ACC112 (cell line): ENCODE data around the gene ENTPD1.

Experiments used
- H2AFZ ChIP-seq: fragments of 200-600 bp; sonication (generic); one replicate; pipeline ENCODE4 v1.6.0; 2017; ENCODE audit warnings: antibody characterized with exemption, low read length; ENCODE audit not compliant: unreplicated experiment
- H3K27ac ChIP-seq: fragments of 200-600 bp; sonication (generic); 2 replicates; pipeline ENCODE4 v1.5.1; 2014; ENCODE audit warnings: low read depth, mild to moderate bottlenecking, antibody characterized with exemption, low read length, moderate library complexity
- H3K27me3 ChIP-seq: fragments of 200-600 bp; sonication (generic); 2 replicates; pipeline ENCODE4 v1.6.1; 2014; ENCODE audit warnings: mild to moderate bottlenecking, antibody characterized with exemption, low read length, moderate library complexity, mixed read lengths; ENCODE audit not compliant: insufficient read depth
- H3K36me3 ChIP-seq: fragments of 200-600 bp; sonication (generic); 2 replicates; pipeline ENCODE4 v1.6.1; 2016; ENCODE audit warnings: mild to moderate bottlenecking, antibody characterized with exemption, low read length, moderate library complexity, mixed read lengths; ENCODE audit not compliant: insufficient read depth
- H3K4me1 ChIP-seq: fragments of 200-600 bp; sonication (generic); one replicate; pipeline ENCODE4 v1.6.1; 2016; ENCODE audit warnings: low read length, mixed read lengths; ENCODE audit not compliant: insufficient read depth, unreplicated experiment, control insufficient read depth
- H3K4me3 ChIP-seq: fragments of 200-600 bp; sonication (generic); 2 replicates; pipeline ENCODE4 v1.5.1; 2014; ENCODE audit warnings: mild to moderate bottlenecking, low read depth, low read length
- H3K79me2 ChIP-seq: fragments of 200-600 bp; sonication (generic); one replicate; pipeline ENCODE4 v1.6.0; 2016; ENCODE audit warnings: low read length; ENCODE audit not compliant: control insufficient read depth, unreplicated experiment, insufficient read depth

Gene ENTPD1

DNA sequence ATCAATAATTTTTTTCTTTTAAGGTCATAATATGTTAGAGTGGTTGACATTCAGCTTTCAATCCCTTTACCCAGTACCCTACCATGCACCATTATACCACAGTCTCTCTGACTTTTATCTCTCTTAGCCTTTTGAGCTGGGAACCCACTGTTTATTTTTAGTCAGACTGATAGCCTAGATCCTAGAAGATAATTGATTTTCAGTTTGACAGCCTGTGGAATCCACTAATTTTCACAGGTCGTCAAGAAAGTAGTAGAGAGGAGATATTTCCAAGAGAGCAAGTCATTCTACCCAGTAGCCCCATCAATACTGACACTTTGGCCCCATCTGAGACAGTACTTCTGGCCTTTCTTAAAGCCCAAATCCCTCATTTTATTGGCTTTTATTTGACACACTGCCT is 84.7 kb downstream of the ENTPD1 start:
- H3K36me3 ChIP-seq: no peaks in the 10 kb centered on the region
- peaks cover 5% of the 10 kb centered on the region for H3K4me1 ChIP-seq
- H3K79me2 ChIP-seq: no peaks in the 10 kb centered on the region
- H3K27me3 ChIP-seq: peaks cover 12% of the 10 kb centered on the region
- no peak overlapping the region for H3K4me3 ChIP-seq
- no peak overlapping the region for H3K27ac ChIP-seq
- H2AFZ ChIP-seq: no peak overlapping the region

DNA sequence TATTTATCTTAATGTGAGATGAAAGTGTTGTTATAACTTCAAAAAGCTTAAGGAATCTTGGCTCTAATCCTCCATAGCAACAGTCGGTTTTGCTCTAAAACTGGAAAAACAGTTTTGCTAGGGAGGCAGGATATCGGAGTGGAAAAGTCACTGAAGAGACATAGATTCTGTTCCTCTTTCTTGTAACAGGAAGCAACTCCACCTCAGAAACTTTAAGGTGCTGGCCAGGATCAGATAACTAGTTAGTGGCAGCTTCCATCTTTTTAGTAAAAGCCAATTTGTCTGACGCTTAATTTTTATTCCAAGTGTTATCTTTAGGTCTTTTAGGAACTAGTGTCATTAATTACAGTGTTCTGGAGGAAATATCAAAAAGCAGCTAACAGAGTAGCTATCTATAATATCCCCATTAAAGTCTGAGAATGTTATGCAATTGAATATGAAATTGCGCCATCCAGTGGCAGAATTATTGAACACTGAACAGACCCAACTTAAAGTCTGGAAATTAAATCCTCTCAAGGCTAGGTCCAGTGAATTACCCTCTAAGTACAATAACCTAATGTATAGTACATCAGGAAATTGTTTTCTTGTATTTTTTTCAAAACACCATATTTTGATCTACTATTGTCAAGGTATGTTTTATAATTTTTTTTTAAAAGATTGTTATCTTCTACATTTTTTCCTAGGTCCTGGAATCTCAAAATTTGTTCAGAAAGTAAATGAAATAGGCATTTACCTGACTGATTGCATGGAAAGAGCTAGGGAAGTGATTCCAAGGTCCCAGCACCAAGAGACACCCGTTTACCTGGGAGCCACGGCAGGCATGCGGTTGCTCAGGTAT is 85.9 kb downstream of the ENTPD1 start:
- peak overlapping the region; percentile 49 for H2AFZ ChIP-seq
- H3K4me3 ChIP-seq: no peak overlapping the region

DNA sequence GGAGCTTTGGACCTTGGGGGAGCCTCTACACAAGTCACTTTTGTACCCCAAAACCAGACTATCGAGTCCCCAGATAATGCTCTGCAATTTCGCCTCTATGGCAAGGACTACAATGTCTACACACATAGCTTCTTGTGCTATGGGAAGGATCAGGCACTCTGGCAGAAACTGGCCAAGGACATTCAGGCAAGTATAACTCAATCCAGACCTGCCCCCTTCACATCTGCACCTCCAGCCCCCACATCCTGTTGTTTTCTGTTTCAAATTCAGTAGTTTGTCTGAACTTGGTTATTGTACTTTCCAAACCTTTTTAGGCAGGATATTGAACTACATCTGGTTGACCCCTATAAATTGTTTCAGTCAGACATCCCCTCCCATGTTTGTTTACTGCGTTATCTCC is 89.4 kb downstream of the ENTPD1 start:
- Histone ChIP-seq H3K36me3 (no peaks in the 10 kb centered on the region), H2AFZ (no peak overlapping the region), H3K27me3 (peaks cover 28% of the 10 kb centered on the region), H3K27ac (no peak overlapping the region), H3K4me1 (peaks cover 5% of the 10 kb centered on the region), H3K79me2 (no peaks in the 10 kb centered on the region), H3K4me3 (no peak overlapping the region)

More for the DNA sequence above, 85.9 kb downstream of the ENTPD1 start:
- Histone ChIP-seq H3K4me1 (peaks cover 5% of the 10 kb centered on the region), H3K27ac (no peak overlapping the region), H3K36me3 (no peaks in the 10 kb centered on the region), H3K79me2 (no peaks in the 10 kb centered on the region), H3K27me3 (peaks cover 12% of the 10 kb centered on the region)

DNA sequence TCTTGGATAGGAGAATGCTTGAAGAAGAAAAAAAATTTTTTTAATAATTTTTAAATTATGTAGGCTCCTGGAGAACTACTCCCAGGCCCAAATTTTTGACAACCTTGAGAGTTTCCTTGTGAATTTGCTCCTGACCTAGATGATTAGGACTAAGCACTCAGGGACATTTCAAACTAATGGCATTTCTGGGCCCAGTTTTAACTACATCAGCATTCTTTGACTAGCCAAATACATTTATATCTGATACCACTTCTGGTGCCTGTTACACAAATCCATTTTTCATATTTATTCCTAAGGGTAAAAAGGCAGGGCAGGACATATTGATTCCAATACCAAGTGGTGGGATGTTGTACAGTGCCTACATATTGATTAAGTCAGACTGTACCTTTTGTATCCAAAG is 91.0 kb downstream of the ENTPD1 start:
- Histone ChIP-seq H3K79me2 (no peaks in the 10 kb centered on the region), H3K4me3 (no peak overlapping the region), H3K27ac (no peak overlapping the region), H3K36me3 (no peaks in the 10 kb centered on the region), H3K27me3 (peaks cover 32% of the 10 kb centered on the region), H2AFZ (no peak overlapping the region), H3K4me1 (no peaks in the 10 kb centered on the region)

DNA sequence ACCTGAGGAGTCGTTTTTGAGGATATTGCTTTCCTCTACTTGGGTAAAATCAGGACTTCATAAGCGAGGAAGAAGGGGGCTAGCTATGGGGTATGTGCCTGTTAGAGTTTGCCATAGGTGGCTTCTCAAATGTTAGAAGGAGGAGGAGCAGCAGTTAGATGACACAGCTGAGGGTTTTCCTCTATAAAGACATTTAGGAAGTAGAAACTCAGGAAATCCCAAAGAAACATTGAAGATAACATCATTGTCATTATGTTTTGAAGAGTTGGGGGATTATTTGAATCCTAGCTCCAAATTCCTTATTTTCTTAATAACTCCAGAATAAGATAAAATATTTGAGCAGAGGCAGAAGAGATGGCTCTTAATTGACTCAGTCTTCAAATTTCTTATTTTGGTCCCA is 92.9 kb downstream of the ENTPD1 start:
- H3K36me3 ChIP-seq: no peaks in the 10 kb centered on the region

DNA sequence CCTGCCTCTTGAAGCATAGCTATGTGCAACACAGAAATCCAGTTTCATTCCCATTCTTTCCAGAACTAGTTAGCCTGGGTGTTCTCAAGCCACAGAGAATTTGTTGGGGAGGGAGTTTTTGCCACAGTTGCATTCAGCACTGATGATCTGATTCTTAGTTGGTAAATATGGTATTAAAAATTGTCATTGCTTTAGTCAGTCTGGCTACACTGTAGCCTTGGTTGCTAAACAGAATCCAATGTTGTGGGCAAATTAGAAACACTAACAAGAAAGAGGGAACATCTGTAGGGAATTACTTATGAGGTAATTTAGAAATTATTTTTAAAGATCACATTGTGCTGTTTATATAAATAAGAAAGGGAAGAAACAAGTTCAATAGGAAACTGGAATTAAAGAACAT is 94.8 kb downstream of the ENTPD1 start:
- peaks cover 19% of the 10 kb centered on the region; the same call in 1 of the 2 replicates for H3K27me3 ChIP-seq
- no peak overlapping the region for H3K27ac ChIP-seq
- H3K79me2 ChIP-seq: no peaks in the 10 kb centered on the region
- H3K36me3 ChIP-seq: no peaks in the 10 kb centered on the region
- H3K4me3 ChIP-seq: no peak overlapping the region
- no peaks in the 10 kb centered on the region for H3K4me1 ChIP-seq
- no peak overlapping the region for H2AFZ ChIP-seq

More for the DNA sequence above, 92.9 kb downstream of the ENTPD1 start:
- Histone ChIP-seq H3K4me1 (no peaks in the 10 kb centered on the region), H3K27me3 (peaks cover 26% of the 10 kb centered on the region; the same call in 1 of the 2 replicates), H2AFZ (no peak overlapping the region), H3K27ac (no peak overlapping the region), H3K79me2 (no peaks in the 10 kb centered on the region), H3K4me3 (no peak overlapping the region)

DNA sequence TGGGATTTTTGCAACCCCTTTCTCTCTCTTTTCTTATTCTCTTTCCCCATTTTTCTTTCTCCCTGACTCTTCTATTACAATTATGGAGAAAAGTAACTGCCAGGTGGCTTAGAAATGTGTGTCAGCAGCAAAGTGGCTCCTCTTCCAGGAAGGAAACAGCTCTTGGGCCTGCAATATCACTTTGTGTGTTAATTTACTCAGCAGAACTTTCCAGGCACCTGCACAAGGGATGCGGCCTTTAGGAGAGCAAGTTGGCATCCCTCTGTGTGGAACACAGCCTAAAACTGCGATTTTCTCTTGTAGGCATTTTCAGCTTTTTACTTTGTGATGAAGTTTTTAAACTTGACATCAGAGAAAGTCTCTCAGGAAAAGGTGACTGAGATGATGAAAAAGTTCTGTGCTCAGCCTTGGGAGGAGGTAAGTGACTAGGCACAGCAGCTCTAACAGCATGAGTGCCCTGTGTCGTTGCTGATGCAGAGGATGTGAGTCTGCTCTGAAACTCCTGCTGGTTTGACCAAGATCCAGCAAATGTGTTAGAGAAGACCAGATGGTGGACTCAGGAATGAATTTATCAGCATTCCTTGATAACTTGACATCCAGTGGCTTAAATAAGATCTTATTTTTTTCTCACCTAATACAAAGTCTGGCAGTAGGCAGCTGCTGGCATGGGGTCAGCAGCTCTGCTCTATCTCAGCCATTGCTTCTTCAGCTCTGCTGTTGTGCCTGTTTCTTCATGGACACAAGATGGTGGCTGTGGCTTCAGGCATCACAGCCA is 104.4 kb downstream of the ENTPD1 start:
- no peaks in the 10 kb centered on the region for H3K27me3 ChIP-seq
- H3K79me2 ChIP-seq: no peaks in the 10 kb centered on the region
- no peak overlapping the region for H3K27ac ChIP-seq
- H3K4me3 ChIP-seq: no peak overlapping the region
- no peak overlapping the region for H2AFZ ChIP-seq
- no peaks in the 10 kb centered on the region for H3K36me3 ChIP-seq
- peaks cover 10% of the 10 kb centered on the region for H3K4me1 ChIP-seq

DNA sequence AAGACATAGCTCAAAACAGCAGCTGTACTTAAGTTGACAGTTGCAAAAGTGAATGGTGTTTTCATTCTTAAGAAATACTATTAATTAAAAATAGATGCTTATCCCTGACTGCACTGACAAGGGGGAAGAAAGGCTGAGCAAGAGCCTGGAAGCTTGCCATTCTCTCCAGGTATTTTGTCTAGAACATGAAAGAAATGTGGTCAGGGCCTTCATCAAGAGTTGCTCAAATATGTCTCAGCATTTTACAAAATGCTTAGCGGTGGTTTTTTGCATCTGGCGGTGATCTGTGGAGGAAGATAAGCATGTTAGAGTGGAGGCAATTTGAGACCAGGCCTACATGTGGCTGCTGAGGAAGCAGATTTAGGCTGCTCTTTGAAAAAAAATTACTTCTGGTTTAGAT is 105.4 kb downstream of the ENTPD1 start:
- Histone ChIP-seq H3K27me3 (no peaks in the 10 kb centered on the region), H3K27ac (no peak overlapping the region), H3K79me2 (no peaks in the 10 kb centered on the region), H3K4me3 (no peak overlapping the region), H2AFZ (no peak overlapping the region), H3K36me3 (no peaks in the 10 kb centered on the region), H3K4me1 (peaks cover 10% of the 10 kb centered on the region)

DNA sequence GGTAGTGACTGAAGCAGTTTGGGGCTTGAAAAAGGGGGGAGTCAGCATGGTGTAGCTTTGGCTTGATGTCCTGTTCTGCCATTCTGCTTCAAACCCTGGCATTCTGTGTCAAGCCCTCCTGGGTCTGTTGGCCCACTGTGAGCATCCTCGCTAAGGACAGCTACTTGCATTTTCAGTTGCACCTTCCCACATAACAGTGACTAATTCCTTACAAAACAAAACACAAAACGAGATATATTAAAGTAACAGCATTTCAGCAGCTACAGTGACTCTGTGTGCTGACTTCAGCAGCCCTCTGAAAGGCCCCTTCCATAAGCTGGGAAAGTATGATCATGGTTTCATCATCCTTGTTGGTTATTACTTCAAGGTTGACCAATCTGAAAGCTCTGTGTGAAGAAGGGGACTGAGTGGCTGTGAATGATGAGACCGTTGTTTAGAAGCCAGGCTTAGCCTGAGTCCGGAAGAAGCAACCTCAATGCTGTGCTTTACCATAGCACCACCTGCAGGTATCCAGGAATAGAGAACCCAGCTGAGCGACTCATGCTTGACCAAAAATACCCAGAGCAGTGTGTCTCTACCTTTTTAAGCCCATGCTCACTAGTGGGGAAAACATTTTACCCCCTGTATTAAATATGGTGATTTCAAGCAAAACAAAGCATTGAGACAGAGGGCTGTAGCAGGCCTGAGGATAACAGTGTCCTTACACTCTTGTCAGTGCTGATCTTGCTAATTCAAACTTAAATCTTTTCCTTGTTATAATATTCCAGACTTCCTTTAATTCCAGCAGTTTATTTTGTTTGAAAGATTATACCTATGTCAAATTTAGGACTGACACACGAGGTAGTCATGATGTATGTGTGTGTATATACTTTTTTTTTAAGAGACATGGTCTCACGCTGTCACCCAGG is 109.2 kb downstream of the ENTPD1 start:
- H3K4me1 ChIP-seq: peaks cover 7% of the 10 kb centered on the region
- H3K79me2 ChIP-seq: no peaks in the 10 kb centered on the region

DNA sequence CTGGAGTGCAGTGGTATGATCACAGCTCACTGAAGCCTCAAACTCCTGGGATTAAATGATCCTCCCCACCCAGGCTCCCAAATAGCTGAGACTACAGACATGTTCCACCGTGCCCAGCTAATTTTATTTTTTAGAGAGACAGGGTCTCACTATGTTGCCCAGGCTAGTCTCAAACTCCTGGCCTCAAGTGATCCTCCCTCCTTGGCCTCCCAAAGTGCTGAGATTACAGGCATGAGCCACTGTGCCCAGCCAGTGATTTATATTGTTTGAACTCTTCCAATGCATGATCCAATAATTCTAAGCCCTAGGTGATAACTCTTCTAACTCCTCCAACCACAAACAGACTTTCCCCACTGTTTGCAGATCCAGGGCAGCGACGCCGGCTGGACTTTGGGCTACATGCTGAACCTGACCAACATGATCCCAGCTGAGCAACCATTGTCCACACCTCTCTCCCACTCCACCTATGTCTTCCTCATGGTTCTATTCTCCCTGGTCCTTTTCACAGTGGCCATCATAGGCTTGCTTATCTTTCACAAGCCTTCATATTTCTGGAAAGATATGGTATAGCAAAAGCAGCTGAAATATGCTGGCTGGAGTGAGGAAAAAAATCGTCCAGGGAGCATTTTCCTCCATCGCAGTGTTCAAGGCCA is 110.0 kb downstream of the ENTPD1 start:
- H3K4me3 ChIP-seq: no peak overlapping the region
- no peaks in the 10 kb centered on the region for H3K36me3 ChIP-seq
- peaks cover 7% of the 10 kb centered on the region for H3K4me1 ChIP-seq
- H3K27ac ChIP-seq: no peak overlapping the region
- H3K79me2 ChIP-seq: no peaks in the 10 kb centered on the region
- H3K27me3 ChIP-seq: no peaks in the 10 kb centered on the region
- H2AFZ ChIP-seq: no peak overlapping the region

More for the DNA sequence above, 109.2 kb downstream of the ENTPD1 start:
- peak overlapping the region; percentile 7 for H2AFZ ChIP-seq
- H3K27me3 ChIP-seq: no peaks in the 10 kb centered on the region
- H3K36me3 ChIP-seq: no peaks in the 10 kb centered on the region
- H3K4me3 ChIP-seq: no peak overlapping the region
- no peak overlapping the region for H3K27ac ChIP-seq
